GM08714 (cell line): ENCODE results near the gene CCDC148.
"Not testable (repeated sequence)": the region's sequence is repeated elsewhere in the genome, so short reads cannot be mapped to it uniquely, and the experiment has no call there.

Source experiments
- H3K4me3 ChIP-seq: fragments of 200-500 bp; sonication (Bioruptor generic); 2 replicates; pipeline ENCODE4 v1.5.1; 2014; ENCODE audit warnings: mild to moderate bottlenecking, low read length, inconsistent platforms
- ZNF274 ChIP-seq: IDR thresholded peaks from 2 replicates; pipeline ENCODE4 v1.6.1; 2012; ENCODE audit warnings: mild to moderate bottlenecking, low read depth, low read length

CCDC148 gene

DNA sequence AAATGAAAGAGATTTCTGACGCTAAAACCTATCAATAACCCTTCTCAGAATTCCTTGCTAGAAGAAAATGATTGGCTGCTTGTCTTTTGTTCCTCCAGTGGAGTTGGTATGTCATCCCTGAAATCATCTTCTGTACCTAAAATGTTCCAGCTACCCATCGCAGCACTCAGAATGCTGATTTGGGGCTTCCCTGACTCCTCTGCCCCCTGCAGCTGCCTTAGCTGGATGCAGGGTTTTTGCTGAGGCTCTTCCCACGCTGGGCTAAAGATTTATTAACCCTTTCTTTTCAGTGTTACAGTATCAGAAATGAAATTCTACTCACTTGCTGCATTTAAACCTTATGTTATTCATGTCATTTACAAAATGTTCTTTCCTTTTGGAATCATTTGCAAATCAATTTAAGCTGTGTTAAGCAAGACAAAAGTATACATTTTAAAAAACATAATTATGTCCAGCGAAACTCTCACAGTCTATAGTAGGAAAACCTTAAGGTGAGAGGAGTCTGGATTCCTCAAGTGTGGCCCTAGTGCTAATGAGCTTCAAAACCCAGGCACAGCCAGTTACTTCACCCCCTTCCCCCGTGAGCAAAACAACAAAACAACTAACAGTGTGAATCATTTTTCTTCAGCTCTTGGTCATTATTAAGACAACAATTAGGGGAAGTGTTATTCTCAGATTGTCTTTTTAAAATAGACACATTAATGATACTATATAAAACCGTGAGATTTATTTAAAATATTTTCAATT is 33.0 kb upstream of the CCDC148 start:
- TF ChIP-seq ZNF274: no peak
- no peak overlapping the region for H3K4me3 ChIP-seq

DNA sequence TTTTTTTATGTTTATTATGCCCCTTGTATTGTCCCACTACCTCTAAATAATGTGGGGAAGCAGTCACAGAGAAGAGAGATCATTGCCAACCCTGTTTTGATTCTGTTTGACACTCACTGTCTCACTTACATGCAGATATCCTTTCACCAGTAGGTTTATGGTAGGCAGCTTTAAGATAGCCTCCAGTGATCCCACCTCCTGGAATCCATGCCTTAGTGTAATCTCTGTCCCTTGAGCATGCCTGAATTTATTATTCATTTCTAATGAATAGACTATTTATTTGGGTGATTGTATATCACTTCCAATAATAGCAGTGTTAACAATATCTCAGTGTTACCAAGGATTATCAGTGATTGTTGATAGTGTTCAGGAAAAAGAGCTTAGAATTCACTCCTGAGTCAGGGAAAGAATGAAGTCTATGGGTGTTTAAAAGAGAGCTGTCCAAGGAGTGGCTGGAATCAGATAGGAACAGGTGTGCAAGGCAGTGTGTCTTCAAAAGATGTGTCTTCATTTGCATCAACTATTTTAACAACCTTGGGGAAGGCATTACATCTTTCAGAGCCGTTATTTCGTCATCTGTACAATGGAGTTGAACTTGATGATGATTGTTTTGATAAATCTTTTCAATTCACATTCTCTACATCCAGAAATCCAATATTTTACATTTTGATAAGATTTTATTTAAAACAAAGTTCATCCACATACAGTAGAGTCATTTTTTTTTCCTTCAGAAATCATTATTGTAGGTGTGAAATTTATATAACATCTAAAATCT is 32.1 kb upstream of the CCDC148 start:
- no peak for TF ChIP-seq ZNF274
- H3K4me3 ChIP-seq: no peak overlapping the region

DNA sequence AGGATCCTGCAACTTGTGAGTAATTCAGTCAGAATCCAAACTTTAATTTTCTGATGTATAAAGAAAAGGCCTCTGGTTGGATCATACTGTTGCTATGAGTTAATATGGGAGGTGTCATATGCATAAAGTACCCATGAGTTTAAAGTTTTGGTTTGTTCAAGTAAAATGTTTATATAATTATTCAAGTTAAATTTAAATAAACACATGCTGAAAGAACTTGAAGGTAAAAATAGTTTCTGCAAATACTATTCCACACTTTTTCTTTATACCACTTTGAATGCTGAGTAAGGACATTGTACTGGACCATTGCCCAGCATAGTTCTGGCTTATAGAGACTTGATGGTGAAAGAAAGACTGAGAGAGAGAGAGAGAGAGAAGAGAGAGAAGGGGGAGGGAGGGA is 30.9 kb upstream of the CCDC148 start:
- no peak for TF ChIP-seq ZNF274
- no peak overlapping the region for H3K4me3 ChIP-seq

DNA sequence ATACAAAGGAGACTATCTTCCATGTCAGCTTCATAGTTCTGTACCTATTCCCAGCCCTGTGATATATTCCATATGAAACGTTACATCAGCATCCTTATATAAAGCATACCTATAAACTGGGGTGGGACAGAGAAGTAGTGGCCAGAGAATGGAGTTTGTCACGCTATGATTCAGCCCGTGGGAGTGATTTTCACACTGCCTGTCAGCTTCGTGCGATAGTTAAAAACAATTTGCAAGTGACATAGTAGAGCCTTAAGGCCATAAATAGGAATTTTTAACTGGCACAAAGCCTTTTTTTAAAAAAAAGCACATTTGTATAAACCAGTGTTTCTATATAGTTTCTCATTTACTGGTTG is 30.4 kb upstream of the CCDC148 start:
- no peak overlapping the region for H3K4me3 ChIP-seq
- no peak for TF ChIP-seq ZNF274

DNA sequence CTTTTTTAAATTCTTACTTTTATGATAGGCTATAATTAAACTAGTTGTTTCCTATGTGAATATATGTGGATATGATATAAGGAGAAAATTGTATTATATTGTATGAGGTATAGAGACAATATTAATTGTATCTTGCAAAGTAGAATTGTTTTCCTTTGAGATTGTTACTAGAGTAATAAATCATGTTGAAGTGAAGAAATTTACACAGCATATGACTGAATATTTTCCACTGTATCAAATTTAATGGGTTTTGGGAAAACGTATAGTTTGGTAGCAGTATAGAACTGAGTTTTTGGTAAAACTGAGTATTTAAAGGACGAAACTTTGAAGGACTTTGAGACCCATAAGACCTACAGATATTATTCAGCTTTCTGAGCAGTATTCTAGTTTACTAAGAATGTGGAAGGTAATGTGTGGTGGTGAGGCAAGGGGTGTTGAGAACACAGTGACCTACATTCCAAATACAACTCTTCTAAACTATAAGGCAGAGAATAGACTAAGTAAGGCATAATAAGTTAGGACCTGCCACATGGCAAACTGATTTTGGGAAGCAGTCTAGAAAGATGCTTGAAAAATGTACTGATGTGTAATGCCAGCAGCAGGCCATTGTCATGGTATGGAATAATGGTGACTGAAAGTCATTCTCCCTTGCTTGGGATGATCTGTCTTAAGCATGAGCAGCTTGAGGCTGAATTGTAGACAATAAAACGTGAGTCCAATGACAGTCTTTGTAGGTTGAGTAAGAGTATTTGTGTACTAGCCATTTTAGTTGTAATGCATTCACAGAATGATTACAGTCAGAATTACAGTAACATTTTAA is 29.8 kb upstream of the CCDC148 start:
- TF ChIP-seq ZNF274: no peak
- no peak overlapping the region for H3K4me3 ChIP-seq

- no peak overlapping the region for H3K4me3 ChIP-seq
Measured at GRCh38 chr2:158484892-158485556, 28.5 kb upstream of the CCDC148 start.

DNA sequence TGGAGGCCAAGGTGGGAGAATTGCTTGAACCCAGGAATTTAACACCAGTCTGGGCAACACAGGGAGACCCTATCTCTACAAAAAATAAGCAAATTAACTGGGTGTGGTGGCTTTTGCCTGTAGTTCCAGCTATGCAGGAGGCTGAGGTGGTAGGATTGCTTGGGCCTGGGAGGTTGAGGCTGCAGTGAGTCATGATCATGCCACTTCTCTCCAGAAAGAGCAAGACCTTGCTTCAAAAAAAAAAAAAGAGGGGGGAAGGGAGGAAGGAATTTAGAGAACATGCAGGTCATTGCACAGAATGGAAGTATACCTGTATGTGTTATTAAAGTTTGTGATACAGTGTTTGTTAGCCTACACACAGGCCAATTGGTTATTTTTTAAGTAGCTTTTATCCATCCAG is 26.0 kb upstream of the CCDC148 start:
- no peak overlapping the region for H3K4me3 ChIP-seq
- no peak for TF ChIP-seq ZNF274

More at GRCh38 chr2:158484892-158485556, 28.5 kb upstream of the CCDC148 start:
- no peak for TF ChIP-seq ZNF274

DNA sequence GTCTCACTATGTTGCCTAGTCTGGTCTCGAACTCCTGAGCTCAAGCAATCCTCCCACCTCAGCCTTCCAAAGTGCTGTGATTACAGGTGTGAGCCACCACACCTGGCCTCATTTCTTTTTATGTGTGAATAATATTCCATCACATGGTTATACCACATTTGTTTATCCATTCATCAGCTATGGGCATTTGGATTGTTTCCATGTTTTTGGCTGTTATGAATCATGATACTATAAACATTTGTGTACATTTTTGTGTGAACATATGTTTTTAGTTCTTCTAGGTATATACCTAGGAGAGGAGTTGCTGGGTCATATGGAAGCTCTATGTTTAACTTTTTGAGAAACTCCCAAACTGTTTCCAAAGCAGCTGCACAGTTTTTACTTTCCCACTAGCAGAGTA is 24.6 kb upstream of the CCDC148 start:
- H3K4me3 ChIP-seq: no peak overlapping the region
- TF ChIP-seq ZNF274: no peak

DNA sequence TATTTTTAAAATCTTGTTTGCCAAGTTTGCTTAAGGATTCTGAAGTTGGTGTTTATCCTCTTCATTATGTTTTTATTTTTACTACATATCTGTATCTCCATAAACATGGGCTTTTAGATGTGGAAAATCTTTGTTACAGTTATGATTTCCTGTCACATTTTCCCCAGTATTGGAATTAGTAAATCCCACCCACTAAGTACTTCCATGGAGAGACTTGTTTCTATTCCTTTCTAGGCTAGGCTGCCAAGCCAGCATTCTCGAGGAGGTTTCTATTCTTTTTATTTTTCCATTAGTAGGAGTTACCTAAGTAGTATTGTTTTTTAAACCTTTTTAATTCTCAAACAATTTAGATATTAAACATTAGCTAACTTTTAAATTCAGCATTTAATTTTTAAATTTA is 22.3 kb upstream of the CCDC148 start:
- no peak for TF ChIP-seq ZNF274
- H3K4me3 ChIP-seq: no peak overlapping the region

DNA sequence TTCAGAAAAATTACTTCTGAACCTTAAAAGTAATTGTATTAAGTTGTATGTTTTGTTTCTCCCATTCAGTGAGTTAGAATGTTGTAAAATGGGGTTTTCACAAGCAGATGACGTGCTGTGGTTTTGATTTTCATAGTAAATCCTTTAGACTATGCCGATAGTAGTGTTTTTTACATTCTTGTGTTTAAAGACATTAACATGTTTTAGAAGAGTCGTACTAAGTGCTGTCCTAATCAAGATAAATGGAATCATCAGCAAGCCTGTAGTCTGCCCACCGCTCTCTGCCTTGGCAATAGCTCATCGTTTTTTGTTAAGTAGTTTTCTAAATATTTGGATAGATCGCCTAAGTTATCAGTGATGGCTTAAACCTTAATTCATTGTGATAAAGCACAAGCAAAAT is 21.7 kb upstream of the CCDC148 start:
- no peak for TF ChIP-seq ZNF274
- no peak overlapping the region for H3K4me3 ChIP-seq

GRCh38 chr2:158477202-158477601 is 20.6 kb upstream of the CCDC148 start:
- H3K4me3 ChIP-seq: no peak overlapping the region
- TF ChIP-seq ZNF274: no peak

GRCh38 chr2:158474526-158475011 is 18.0 kb upstream of the CCDC148 start:
- not testable (repeated sequence) for H3K4me3 ChIP-seq

- no peak for TF ChIP-seq ZNF274
- H3K4me3 ChIP-seq: no peak overlapping the region
Measured at GRCh38 chr2:158473719-158474392, 17.3 kb upstream of the CCDC148 start.

DNA sequence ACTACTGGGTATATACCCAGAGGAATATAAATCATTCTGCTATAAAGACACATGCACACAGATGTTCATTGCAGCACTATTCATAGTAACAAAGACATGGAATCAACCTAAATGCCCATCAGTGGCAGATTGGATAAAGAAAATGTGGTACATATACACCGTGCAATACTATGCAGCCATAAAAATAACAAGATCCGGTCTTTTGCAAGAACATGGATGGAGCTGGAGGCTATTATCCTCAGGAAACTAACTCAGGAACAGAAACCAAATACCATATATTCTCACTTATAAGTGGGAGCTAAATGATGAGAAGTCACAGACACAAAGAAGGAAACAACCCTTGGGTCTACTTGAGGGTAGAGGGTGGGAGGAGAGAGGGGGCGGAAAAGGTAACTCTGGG is 16.7 kb upstream of the CCDC148 start:
- not testable (repeated sequence) for H3K4me3 ChIP-seq

DNA sequence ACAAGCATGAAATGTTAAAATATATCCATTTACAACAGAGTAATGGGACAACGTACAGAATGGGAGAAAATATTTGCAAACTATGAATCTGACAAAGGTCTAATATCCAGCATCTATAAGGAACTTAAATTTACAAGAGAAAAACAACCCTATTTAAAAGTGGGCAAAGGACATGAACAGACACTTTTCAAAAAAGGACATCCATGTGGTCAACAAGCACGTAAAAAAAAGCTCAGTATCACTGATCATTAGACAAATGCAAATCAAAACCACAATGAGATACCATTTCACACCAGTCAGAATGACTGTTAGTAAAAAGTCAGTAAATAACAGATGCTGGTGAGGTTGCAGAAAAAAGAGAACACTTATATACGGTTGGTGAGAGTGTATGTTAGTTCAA is 16.3 kb upstream of the CCDC148 start:
- not testable (repeated sequence) for H3K4me3 ChIP-seq
